ENCODE measurements around the gene IGFLR1. TPM values are rescaled to one million over a fixed set of nuclear protein-coding genes. Genes with fewer than 3 reads are reported as not detected.
"Not testable (repeated sequence)": the region's sequence is repeated elsewhere in the genome, so short reads cannot be mapped to it uniquely, and the experiment has no call there.

Gene IGFLR1
- total RNA-seq, 2 donors from 2014 or later, result 48.1 to 59.0 TPM

GRCh38 chr19:35773020-35773806, 31.0 kb upstream of the IGFLR1 start:
- no peak for DNase-seq
- Mint-ChIP-seq H3K4me3 (no peak overlapping the region), H3K4me1 (peaks cover 21% of the 10 kb centered on the region), H3K27me3 (no peaks in the 10 kb centered on the region), H3K27ac (no peak overlapping the region), H3K36me3 (ENCODE audit: low read depth) (no peaks in the 10 kb centered on the region)
- H3K9me3 ChIP-seq (ENCODE audit: control insufficient read depth, low read length, poor library complexity, severe bottlenecking), result no peaks in the 10 kb centered on the region
- no peak for ATAC-seq

GRCh38 chr19:35772362-35772761, 30.1 kb upstream of the IGFLR1 start:
- not testable (repeated sequence) for H3K9me3 ChIP-seq (ENCODE audit: control insufficient read depth, low read length, poor library complexity, severe bottlenecking); H3K4me3 Mint-ChIP-seq; DNase-seq; H3K36me3 Mint-ChIP-seq (ENCODE audit: low read depth); ATAC-seq; H3K27me3 Mint-ChIP-seq; H3K27ac Mint-ChIP-seq
- peaks cover 21% of the 10 kb centered on the region for H3K4me1 Mint-ChIP-seq

GRCh38 chr19:35768082-35768421, 25.8 kb upstream of the IGFLR1 start:
- H3K9me3 ChIP-seq (ENCODE audit: control insufficient read depth, low read length, poor library complexity, severe bottlenecking), result no peaks in the 10 kb centered on the region
- peaks cover 2% of the 10 kb centered on the region for H3K36me3 Mint-ChIP-seq (ENCODE audit: low read depth)
- no peak overlapping the region for H3K4me3 Mint-ChIP-seq
- ATAC-seq (no peak), DNase-seq (no peak)
- H3K27ac Mint-ChIP-seq, result no peak overlapping the region
- H3K4me1 Mint-ChIP-seq, result peaks cover 5% of the 10 kb centered on the region
- no peaks in the 10 kb centered on the region for H3K27me3 Mint-ChIP-seq

GRCh38 chr19:35767288-35768081, 25.2 kb upstream of the IGFLR1 start:
- no peak for ATAC-seq
- H3K27ac Mint-ChIP-seq, result no peak overlapping the region

GRCh38 chr19:35766571-35767104, 24.4 kb upstream of the IGFLR1 start:
- H3K9me3 ChIP-seq (ENCODE audit: control insufficient read depth, low read length, poor library complexity, severe bottlenecking), result no peaks in the 10 kb centered on the region
- H3K4me1 Mint-ChIP-seq, result peaks cover 5% of the 10 kb centered on the region
- DNase-seq (no peak), ATAC-seq (no peak)
- H3K36me3 Mint-ChIP-seq (ENCODE audit: low read depth), result peaks cover 5% of the 10 kb centered on the region
- H3K27me3 Mint-ChIP-seq, result no peaks in the 10 kb centered on the region
- no peak overlapping the region for H3K27ac Mint-ChIP-seq
- no peak overlapping the region for H3K4me3 Mint-ChIP-seq

More at GRCh38 chr19:35767288-35768081, 25.2 kb upstream of the IGFLR1 start:
- no peaks in the 10 kb centered on the region for H3K9me3 ChIP-seq (ENCODE audit: control insufficient read depth, low read length, poor library complexity, severe bottlenecking)
- H3K27me3 Mint-ChIP-seq, result no peaks in the 10 kb centered on the region
- peaks cover 2% of the 10 kb centered on the region for H3K36me3 Mint-ChIP-seq (ENCODE audit: low read depth)
- H3K4me1 Mint-ChIP-seq, result peaks cover 5% of the 10 kb centered on the region
- no peak for DNase-seq
- no peak overlapping the region for H3K4me3 Mint-ChIP-seq

- H3K9me3 ChIP-seq (ENCODE audit: control insufficient read depth, low read length, poor library complexity, severe bottlenecking), result no peaks in the 10 kb centered on the region
- peaks cover 5% of the 10 kb centered on the region for H3K36me3 Mint-ChIP-seq (ENCODE audit: low read depth)
- H3K27me3 Mint-ChIP-seq, result no peaks in the 10 kb centered on the region
- peaks cover 3% of the 10 kb centered on the region for H3K4me1 Mint-ChIP-seq
- H3K4me3 Mint-ChIP-seq, result no peak overlapping the region
- no peak for ATAC-seq
- DNase-seq, result no peak
- no peak overlapping the region for H3K27ac Mint-ChIP-seq
Observed at GRCh38 chr19:35764432-35765315, 22.4 kb upstream of the IGFLR1 start.

GRCh38 chr19:35760711-35761349, 18.6 kb upstream of the IGFLR1 start:
- Mint-ChIP-seq H3K36me3 (ENCODE audit: low read depth) (peaks cover 8% of the 10 kb centered on the region), H3K27ac (peak overlapping the region; percentile 74), H3K4me3 (no peak overlapping the region), H3K27me3 (no peaks in the 10 kb centered on the region), H3K4me1 (peaks cover 22% of the 10 kb centered on the region)
- ATAC-seq (no peak), DNase-seq (no peak)
- no peaks in the 10 kb centered on the region for H3K9me3 ChIP-seq (ENCODE audit: control insufficient read depth, low read length, poor library complexity, severe bottlenecking)

- peaks cover 23% of the 10 kb centered on the region for H3K4me1 Mint-ChIP-seq
- H3K9me3 ChIP-seq (ENCODE audit: control insufficient read depth, low read length, poor library complexity, severe bottlenecking), result no peaks in the 10 kb centered on the region
- ATAC-seq (no peak), DNase-seq (no peak)
- H3K27ac Mint-ChIP-seq, result peak overlapping the region; percentile 74
- no peaks in the 10 kb centered on the region for H3K27me3 Mint-ChIP-seq
- H3K36me3 Mint-ChIP-seq (ENCODE audit: low read depth), result peaks cover 6% of the 10 kb centered on the region
- H3K4me3 Mint-ChIP-seq, result peak overlapping the region; percentile 57
Observed at GRCh38 chr19:35759697-35760096, 17.4 kb upstream of the IGFLR1 start.

GRCh38 chr19:35757749-35758608, 15.7 kb upstream of the IGFLR1 start, which contains the start of gene PROSER3:
PROSER3 (plus strand) TSS chr19:35758176; CDS start chr19:35758216, 40 bp downstream.
- Mint-ChIP-seq H3K36me3 (ENCODE audit: low read depth) (peaks cover 6% of the 10 kb centered on the region), H3K27me3 (no peaks in the 10 kb centered on the region)

GRCh38 chr19:35757231-35757748, 15.0 kb upstream of the IGFLR1 start:
- H3K9me3 ChIP-seq (ENCODE audit: control insufficient read depth, low read length, poor library complexity, severe bottlenecking), result no peaks in the 10 kb centered on the region
- Mint-ChIP-seq H3K36me3 (ENCODE audit: low read depth) (peaks cover 6% of the 10 kb centered on the region), H3K4me3 (peak overlapping the region; percentile 99), H3K27me3 (no peaks in the 10 kb centered on the region), H3K27ac (peak overlapping the region; percentile 93), H3K4me1 (peaks cover 24% of the 10 kb centered on the region)
- DNase-seq, result peak in 1 of 3 donors; percentile 20
- ATAC-seq, result no peak

More at GRCh38 chr19:35757749-35758608, 15.7 kb upstream of the IGFLR1 start, which contains the start of gene PROSER3:
- H3K9me3 ChIP-seq (ENCODE audit: control insufficient read depth, low read length, poor library complexity, severe bottlenecking), result no peaks in the 10 kb centered on the region
- DNase-seq, result peak; percentile 91 to 97 (median 97)
- peaks cover 24% of the 10 kb centered on the region for H3K4me1 Mint-ChIP-seq
- peak within 1 kb of the TSS; percentile 93 for H3K27ac Mint-ChIP-seq
- peak; percentile 96 for ATAC-seq
- peak within 1 kb of the TSS; percentile 99 for H3K4me3 Mint-ChIP-seq

- DNase-seq, result no peak
- no peak for ATAC-seq
- peaks cover 3% of the 10 kb centered on the region for H3K36me3 Mint-ChIP-seq (ENCODE audit: low read depth)
- peaks cover 24% of the 10 kb centered on the region for H3K4me1 Mint-ChIP-seq
- H3K27ac Mint-ChIP-seq, result peak within 1 kb of the TSS; percentile 93
- H3K27me3 Mint-ChIP-seq, result no peaks in the 10 kb centered on the region
- H3K9me3 ChIP-seq (ENCODE audit: control insufficient read depth, low read length, poor library complexity, severe bottlenecking), result no peaks in the 10 kb centered on the region
- peak within 1 kb of the TSS; percentile 99 for H3K4me3 Mint-ChIP-seq
Observed at GRCh38 chr19:35756377-35757230, 14.4 kb upstream of the IGFLR1 start, which contains the start of gene HSPB6. HSPB6 (minus strand) TSS chr19:35757029; CDS start chr19:35757008, 21 bp downstream.

Data from T-helper 17 cell (primary cell).